ENCODE measurements around the gene SLC35B2. TPM values are rescaled to one million over a fixed set of nuclear protein-coding genes. Genes with fewer than 3 reads are reported as not detected.
"Not testable (repeated sequence)": the region's sequence is repeated elsewhere in the genome, so short reads cannot be mapped to it uniquely, and the experiment has no call there.

Gene SLC35B2
- total RNA-seq, 3 donors from 2014 or later: 32.8 to 50.5 (median 38.1) TPM

GRCh38 chr6:44235891-44236516 lies 21.3 kb downstream of the SLC35B2 start:
- Histone ChIP-seq H3K27me3 (no peaks in the 10 kb centered on the region), H3K9me3 (no peaks in the 10 kb centered on the region), H3K27ac (peak overlapping the region; percentile 93 to 99), H3K36me3 (no peaks in the 10 kb centered on the region), H3K4me1 (peaks cover 11 to 26% of the 10 kb centered on the region in 2 donors), H3K4me3 (no peak overlapping the region)
- intact Hi-C loops (cut with DNase I; ENCODE audit: low total_unique reads): loop anchor here (5.0 kb wide), 1 partner anchor 64 kb away; no protein-coding TSS in a partner anchor
- no peak for TF ChIP-seq POLR2AphosphoS5 (IDR thresholded peaks at IDR 0.05)
- no peak for DNase-seq (ENCODE audit: low spot score in 2 of 2)

- Histone ChIP-seq H3K9me3 (no peaks in the 10 kb centered on the region), H3K36me3 (no peaks in the 10 kb centered on the region), H3K27me3 (no peaks in the 10 kb centered on the region), H3K4me3 (no peak overlapping the region), H3K4me1 (peaks cover 11 to 26% of the 10 kb centered on the region in 2 donors), H3K27ac (peak overlapping the region; percentile 93 to 99)
- TF ChIP-seq CTCF (IDR thresholded peaks at IDR 0.05) (no peak), POLR2A (IDR thresholded peaks at IDR 0.05) (no peak), POLR2AphosphoS5 (IDR thresholded peaks at IDR 0.05) (no peak)
- intact Hi-C loops (cut with DNase I; ENCODE audit: low total_unique reads): loop anchor here (5.0 kb wide), 1 partner anchor 63 kb away; no protein-coding TSS in a partner anchor
- DNase-seq (ENCODE audit: low spot score in 2 of 2): no peak
Observed at GRCh38 chr6:44235269-44235668, 22.1 kb downstream of the SLC35B2 start.

GRCh38 chr6:44234101-44235025 lies 23.0 kb downstream of the SLC35B2 start:
- H3K4me3 ChIP-seq: no peak overlapping the region
- no peaks in the 10 kb centered on the region for H3K27me3 ChIP-seq
- H3K9me3 ChIP-seq: no peaks in the 10 kb centered on the region
- TF ChIP-seq CTCF (IDR thresholded peaks at IDR 0.05): peak; percentile 63 to 92 (median 81)
- peak; percentile 20 to 46 (median 24) for TF ChIP-seq POLR2AphosphoS5 (IDR thresholded peaks at IDR 0.05)
- TF ChIP-seq POLR2A (IDR thresholded peaks at IDR 0.05): no peak
- peak; percentile 70 to 91 for DNase-seq (ENCODE audit: low spot score in 2 of 2)
- no peaks in the 10 kb centered on the region for H3K36me3 ChIP-seq
- intact Hi-C loops (cut with DNase I; ENCODE audit: low total_unique reads): loop anchor here (5.0 kb wide), 1 partner anchor 62 kb away; no protein-coding TSS in a partner anchor
- peaks cover 11 to 26% of the 10 kb centered on the region in 2 donors for H3K4me1 ChIP-seq
- H3K27ac ChIP-seq: peak overlapping the region; percentile 93 to 99

GRCh38 chr6:44233567-44234100 lies 23.7 kb downstream of the SLC35B2 start:
- TF ChIP-seq CTCF (IDR thresholded peaks at IDR 0.05) (no peak), POLR2A (IDR thresholded peaks at IDR 0.05) (no peak), POLR2AphosphoS5 (IDR thresholded peaks at IDR 0.05) (no peak)
- DNase-seq (ENCODE audit: low spot score in 2 of 2): no peak
- Histone ChIP-seq H3K27me3 (no peaks in the 10 kb centered on the region), H3K4me3 (no peak overlapping the region), H3K9me3 (no peaks in the 10 kb centered on the region), H3K36me3 (no peaks in the 10 kb centered on the region), H3K4me1 (peaks cover 11 to 26% of the 10 kb centered on the region in 2 donors), H3K27ac (peak overlapping the region; percentile 93 to 99)
- intact Hi-C loops (cut with DNase I; ENCODE audit: low total_unique reads): no loop called here

- no peak for DNase-seq (ENCODE audit: low spot score in 2 of 2)
- intact Hi-C loops (cut with DNase I; ENCODE audit: low total_unique reads): no loop called here
- H3K4me3 ChIP-seq: no peak overlapping the region
- H3K36me3 ChIP-seq: no peaks in the 10 kb centered on the region
- no peaks in the 10 kb centered on the region for H3K27me3 ChIP-seq
- peak overlapping the region; percentile 93 to 99 for H3K27ac ChIP-seq
- H3K9me3 ChIP-seq: no peaks in the 10 kb centered on the region
- peaks cover 15 to 26% of the 10 kb centered on the region in 2 donors for H3K4me1 ChIP-seq
- TF ChIP-seq CTCF (IDR thresholded peaks at IDR 0.05) (no peak), POLR2AphosphoS5 (IDR thresholded peaks at IDR 0.05) (no peak), POLR2A (IDR thresholded peaks at IDR 0.05) (no peak)
Observed at GRCh38 chr6:44232676-44233566, 24.4 kb downstream of the SLC35B2 start.

GRCh38 chr6:44231426-44231825 lies 25.9 kb downstream of the SLC35B2 start:
- H3K36me3 ChIP-seq; H3K4me3 ChIP-seq; DNase-seq (ENCODE audit: low spot score in 2 of 2); H3K9me3 ChIP-seq; H3K27me3 ChIP-seq; intact Hi-C loops (cut with DNase I; ENCODE audit: low total_unique reads): not testable (repeated sequence)
- H3K27ac ChIP-seq: peak overlapping the region; percentile 93 to 99
- peaks cover 16 to 40% of the 10 kb centered on the region in 2 donors for H3K4me1 ChIP-seq

Data from breast epithelium (tissue), 4 donors.